T-cell (primary cell): ENCODE data around the gene INPP5A. TPM values are rescaled to one million over a fixed set of nuclear protein-coding genes. Genes with fewer than 3 reads are reported as not detected.
A peak's percentile ranks its signal among the peaks of the same experiment; 100 is the strongest.

Source experiments
- ATAC-seq, 4 experiments: fragments of 200-7000 bp in 3 of 4; fragments of 150-1000 bp in 1 of 4; cut with Tn5 transposase; replicated peaks in 1 of 4; 1 replicate in 3 of 4; 2 replicates in 1 of 4; pipeline ENCODE4 v1.10.0; 2021; ENCODE audit warnings: moderate library complexity in 3 of 4, mild to moderate bottlenecking in 2 of 4, moderate number of reproducible peaks in 1 of 4
- CTCF ChIA-PET, 2 donors: fragments of 300-600 bp; sonication (Branson Sonifier 250); formaldehyde crosslinking; loops; one replicate each; lab custom pipeline; 2022; ENCODE audit warnings: antibody characterized with exemption in 2 of 2; lab: Charles Lee
- POLR2A ChIA-PET, 2 donors: fragments of 300-600 bp; sonication (Branson Sonifier 250); formaldehyde crosslinking; loops; one replicate each; lab custom pipeline; 2022; ENCODE audit warnings: antibody characterized with exemption in 2 of 2; lab: Charles Lee
- DNase-seq, 35 experiments: peaks; one replicate each; pipeline versions ENCODE4 v3.0.0 to v3.0.0-alpha.2; 2013 to 2023
- H3K27ac ChIP-seq: one replicate; pipeline ENCODE4 v1.5.1; 2013; ENCODE audit warnings: low read length
- H3K27me3 ChIP-seq, 2 experiments: replicated peaks in 1 of 2; 1 replicate in 1 of 2; 2 replicates in 1 of 2; pipeline versions ENCODE4 v1.6.1 to v1.7.0; 2013; ENCODE audit warnings: low read length in 1 of 2, mixed read lengths in 1 of 2; ENCODE audit not compliant: control insufficient read depth in 2 of 2, insufficient read depth in 2 of 2; ENCODE audit errors: extremely low read depth in 1 of 2
- H3K36me3 ChIP-seq, 2 donors: 1 replicate in 1 of 2; 2 replicates in 1 of 2; pipeline versions ENCODE4 v1.6.1 to v1.7.0; 2013; ENCODE audit warnings: low read length in 1 of 2; ENCODE audit not compliant: control insufficient read depth in 2 of 2, insufficient read depth in 1 of 2; ENCODE audit errors: extremely low read depth in 1 of 2
- H3K4me1 ChIP-seq, 2 experiments: 1 replicate in 1 of 2; 2 replicates in 1 of 2; pipeline versions ENCODE4 v1.6.1 to v1.7.0; 2013; ENCODE audit warnings: low read length in 2 of 2, mixed read lengths in 1 of 2; ENCODE audit not compliant: insufficient read depth in 2 of 2, control insufficient read depth in 1 of 2; ENCODE audit errors: extremely low read depth in 1 of 2
- H3K4me3 ChIP-seq, 2 donors: 1 replicate in 1 of 2; 2 replicates in 1 of 2; pipeline versions ENCODE4 v1.5.1 to v1.7.0; 2013; ENCODE audit warnings: mild to moderate bottlenecking in 2 of 2, low read length in 1 of 2, moderate library complexity in 1 of 2; ENCODE audit not compliant: control insufficient read depth in 1 of 2; ENCODE audit errors: extremely low read depth in 1 of 2
- H3K9me3 ChIP-seq: 2 replicates; pipeline ENCODE4 v1.7.0; 2013
- H3K27ac Mint-ChIP-seq, 2 donors: one replicate each; pipeline ENCODE4 v1.8.0; 2020 to 2021; ENCODE audit warnings: mild to moderate bottlenecking in 2 of 2, mixed read lengths in 2 of 2
- H3K27me3 Mint-ChIP-seq, 2 donors: one replicate each; pipeline ENCODE4 v1.8.0; 2021 to 2022; ENCODE audit warnings: mixed read lengths in 2 of 2
- H3K36me3 Mint-ChIP-seq: one replicate; pipeline ENCODE4 v1.8.0; 2021; ENCODE audit warnings: mixed read lengths
- H3K4me1 Mint-ChIP-seq, 3 donors: one replicate each; pipeline ENCODE4 v1.8.0; 2020 to 2022; ENCODE audit warnings: mixed read lengths in 3 of 3, mild to moderate bottlenecking in 1 of 3
- H3K4me3 Mint-ChIP-seq, 3 donors: one replicate each; pipeline ENCODE4 v1.8.0; 2020 to 2022; ENCODE audit warnings: mild to moderate bottlenecking in 3 of 3, mixed read lengths in 3 of 3, moderate library complexity in 3 of 3
- H3K9me3 Mint-ChIP-seq, 3 donors: one replicate each; pipeline ENCODE4 v1.8.0; 2020 to 2022; ENCODE audit warnings: mixed read lengths in 3 of 3
- WGBS: methylation state at CpG from one replicate; pipeline ENCODE4 v1.1.5; 2013; ENCODE audit warnings: missing lambda C conversion rate; ENCODE audit not compliant: insufficient coverage; 5-methylcytosine and 5-hydroxymethylcytosine counted together
- total RNA-seq, 35 experiments: library from RNA in 6 of 35; stranded (reverse) in 6 of 35; fragments of 120-200 nt in 1 of 35; gene quantifications; one replicate each; pipeline versions ENCODE4 v1.2.1 to v1.2.4 and lab custom pipeline; 2013 to 2026

INPP5A gene
- total RNA-seq, 5 donors from 2014 or later (not counting 1 experiment from before 2014, with no cell fraction given), result 20.9 to 23.1 (median 22.9) TPM

DNA sequence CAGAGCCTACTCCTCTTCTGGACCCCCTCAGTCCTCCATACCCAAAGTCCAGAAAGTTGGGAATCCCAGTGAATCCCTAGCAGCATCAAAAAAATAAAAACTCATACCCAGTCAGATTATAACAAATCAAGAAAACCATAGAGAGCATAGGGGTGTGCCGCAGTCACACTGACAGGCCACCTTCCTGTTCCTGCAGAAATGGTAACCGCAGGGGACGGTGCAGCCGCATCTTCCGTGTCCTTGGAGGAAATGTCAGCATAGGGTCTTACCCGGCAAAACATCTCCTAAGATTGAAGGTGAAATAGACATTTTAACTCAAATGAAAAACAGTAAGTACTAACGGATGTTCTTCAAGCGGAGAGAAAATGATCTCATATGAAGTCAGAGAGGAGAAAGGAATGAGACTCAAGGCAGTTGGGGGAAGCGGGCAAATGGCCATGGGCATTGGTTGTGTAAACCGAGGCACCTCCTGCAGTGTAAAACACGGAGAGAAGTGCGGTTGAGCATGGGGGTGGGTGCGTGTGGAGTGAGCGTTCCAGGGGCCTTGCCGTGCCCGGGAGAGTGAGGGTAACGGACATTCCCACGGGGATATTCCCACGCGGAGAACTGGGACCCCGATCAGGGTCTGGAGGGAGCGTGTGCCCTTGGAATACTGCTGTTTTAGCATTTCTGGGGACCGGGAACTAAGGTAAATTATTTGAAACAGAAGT, 137.6 kb downstream of the INPP5A start:
- Histone ChIP-seq H3K4me1 (no peaks in the 10 kb centered on the region), H3K9me3 (no peaks in the 10 kb centered on the region), H3K36me3 (peaks cover 0 to 5% of the 10 kb centered on the region in 2 donors), H3K27me3 (no peaks in the 10 kb centered on the region), H3K27ac (no peak overlapping the region), H3K4me3 (no peak overlapping the region)
- no peak for DNase-seq
- Mint-ChIP-seq H3K27ac (no peak overlapping the region), H3K4me1 (peaks cover 1 to 13% (median 4%) of the 10 kb centered on the region in 3 donors), H3K4me3 (no peak overlapping the region), H3K9me3 (no peaks in the 10 kb centered on the region), H3K36me3 (peaks cover 15% of the 10 kb centered on the region), H3K27me3 (no peaks in the 10 kb centered on the region)
- ChIA-PET POLR2A (no interaction called here), CTCF (no interaction called here)
- 97% methylated on average over 18 of the region's 23 CpGs for WGBS
- no peak for ATAC-seq

DNA sequence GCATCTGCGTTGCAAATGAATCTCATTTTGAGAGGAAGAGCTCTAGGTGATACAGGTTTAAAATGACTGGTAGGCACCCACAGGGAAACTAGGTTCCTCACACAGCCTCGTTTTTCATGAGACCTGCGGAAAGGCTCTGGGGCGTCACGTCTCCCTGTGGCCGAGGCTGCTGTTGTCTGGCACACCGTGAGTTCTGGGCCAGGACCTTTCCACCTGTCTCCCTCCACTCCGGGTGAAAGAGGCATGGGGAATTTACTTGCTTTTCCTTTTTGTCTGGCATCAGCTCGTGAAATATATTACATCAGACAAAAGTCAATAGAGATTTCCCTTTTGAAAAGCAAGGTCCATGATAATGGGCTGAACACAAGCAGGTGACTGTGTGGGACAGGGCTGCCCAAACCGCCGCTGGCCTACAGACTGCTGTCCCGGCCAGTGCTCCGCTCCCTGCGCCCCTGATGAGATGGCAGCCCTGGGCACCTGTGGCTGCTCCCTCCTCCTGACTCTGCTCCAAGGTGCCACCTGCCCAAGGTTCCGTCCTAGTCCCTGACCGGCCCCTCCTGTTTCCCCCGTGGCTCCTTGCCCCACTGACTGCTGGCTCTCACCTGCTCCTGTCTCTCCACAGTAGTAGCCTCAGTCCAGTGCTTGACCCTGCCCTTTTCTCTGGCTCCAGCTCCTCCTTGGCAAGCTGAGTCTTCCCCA, 138.8 kb downstream of the INPP5A start:
- WGBS, result 95% methylated on average over 10 of the region's 17 CpGs

DNA sequence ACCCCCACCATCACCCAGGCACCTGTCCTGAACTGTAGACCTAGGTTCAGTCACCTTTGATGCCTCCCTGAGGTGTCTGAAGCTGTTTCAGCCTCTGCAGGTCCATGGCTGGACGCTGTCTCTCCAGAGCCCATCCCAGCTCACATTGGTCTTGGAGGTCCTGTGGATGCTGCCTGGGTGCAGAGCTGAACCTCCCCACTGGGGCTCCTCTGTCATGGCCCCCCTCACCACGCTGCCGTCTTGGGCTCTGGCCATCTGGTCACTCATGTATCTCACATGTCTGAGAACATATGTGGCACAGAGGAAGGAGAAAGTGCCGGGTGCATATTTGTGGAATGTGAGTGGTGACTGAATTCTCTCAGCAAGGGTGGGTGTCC, 139.5 kb downstream of the INPP5A start:
- Histone ChIP-seq H3K27ac (no peak overlapping the region), H3K4me1 (no peaks in the 10 kb centered on the region), H3K27me3 (no peaks in the 10 kb centered on the region), H3K9me3 (no peaks in the 10 kb centered on the region), H3K4me3 (no peak overlapping the region), H3K36me3 (peaks cover 0 to 5% of the 10 kb centered on the region in 2 donors)
- ATAC-seq (no peak), DNase-seq (no peak)
- no peak overlapping the region for H3K27ac Mint-ChIP-seq
- no peaks in the 10 kb centered on the region for H3K9me3 Mint-ChIP-seq
- POLR2A ChIA-PET, result no interaction called here
- H3K4me1 Mint-ChIP-seq, result peaks cover 5 to 23% (median 9%) of the 10 kb centered on the region in 3 donors
- CTCF ChIA-PET, result no interaction called here
- no peak overlapping the region for H3K4me3 Mint-ChIP-seq
- H3K27me3 Mint-ChIP-seq, result no peaks in the 10 kb centered on the region
- H3K36me3 Mint-ChIP-seq, result peaks cover 13% of the 10 kb centered on the region
- WGBS, result 93% methylated on average over 2 of the region's 4 CpGs

More for the DNA sequence above, 138.8 kb downstream of the INPP5A start:
- no peaks in the 10 kb centered on the region for H3K27me3 ChIP-seq
- H3K4me3 Mint-ChIP-seq, result no peak overlapping the region
- DNase-seq (no peak), ATAC-seq (no peak)
- ChIA-PET CTCF (no interaction called here), POLR2A (no interaction called here)
- H3K9me3 Mint-ChIP-seq, result no peaks in the 10 kb centered on the region
- no peak overlapping the region for H3K4me3 ChIP-seq
- peaks cover 0 to 5% of the 10 kb centered on the region in 2 donors for H3K36me3 ChIP-seq
- no peaks in the 10 kb centered on the region for H3K4me1 ChIP-seq
- peaks cover 3 to 15% (median 6%) of the 10 kb centered on the region in 3 donors for H3K4me1 Mint-ChIP-seq
- no peak overlapping the region for H3K27ac ChIP-seq
- H3K36me3 Mint-ChIP-seq, result peaks cover 14% of the 10 kb centered on the region
- H3K27ac Mint-ChIP-seq, result no peak overlapping the region
- H3K9me3 ChIP-seq, result no peaks in the 10 kb centered on the region
- no peaks in the 10 kb centered on the region for H3K27me3 Mint-ChIP-seq

DNA sequence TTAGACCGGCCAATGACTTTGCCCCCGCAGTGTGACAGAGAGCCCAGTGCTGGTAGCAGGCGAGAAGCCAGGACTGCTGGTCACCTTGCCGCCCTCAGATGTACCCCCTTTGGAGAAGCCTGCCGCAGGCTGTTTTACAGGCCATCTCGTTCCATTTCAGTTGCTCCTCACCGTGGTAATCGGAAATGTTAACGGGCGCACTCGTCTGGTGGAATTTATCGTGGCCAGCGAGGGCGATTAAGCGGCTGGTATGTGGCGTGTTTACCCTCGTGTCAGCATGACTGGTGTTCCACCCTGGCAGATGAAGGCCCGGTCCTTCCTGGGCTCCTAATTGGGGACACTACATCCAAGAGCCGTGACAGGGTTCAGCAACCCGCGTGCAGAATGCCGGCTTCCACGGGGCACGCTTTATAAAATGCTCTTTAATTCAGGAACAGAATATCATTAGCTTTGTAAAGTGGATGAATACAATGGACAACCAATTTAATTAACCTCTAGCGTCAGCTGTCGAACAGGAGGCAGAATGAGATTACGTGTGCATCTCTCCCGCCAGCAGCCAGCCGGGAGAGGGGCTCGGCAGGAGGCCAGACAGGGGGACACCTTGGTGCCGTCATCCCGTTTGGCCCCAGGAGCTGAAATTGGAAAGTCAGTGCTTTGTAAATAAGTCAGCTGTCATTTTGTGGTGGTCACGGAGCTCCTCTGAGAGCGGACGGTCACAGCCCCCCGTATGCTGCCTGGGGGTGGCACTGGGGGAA, 140.1 kb downstream of the INPP5A start:
- ChIA-PET POLR2A (no interaction called here), CTCF (no interaction called here)
- 97% methylated on average over 24 of the region's 36 CpGs for WGBS
- Mint-ChIP-seq H3K9me3 (no peaks in the 10 kb centered on the region), H3K36me3 (peaks cover 10% of the 10 kb centered on the region), H3K27ac (no peak overlapping the region), H3K27me3 (no peaks in the 10 kb centered on the region), H3K4me1 (peaks cover 5 to 26% (median 9%) of the 10 kb centered on the region in 3 donors), H3K4me3 (no peak overlapping the region)
- ATAC-seq, result no peak
- Histone ChIP-seq H3K9me3 (no peaks in the 10 kb centered on the region), H3K4me3 (no peak overlapping the region), H3K36me3 (peaks cover 0 to 5% of the 10 kb centered on the region in 2 donors), H3K27ac (no peak overlapping the region), H3K4me1 (no peaks in the 10 kb centered on the region), H3K27me3 (no peaks in the 10 kb centered on the region)
- peak in 1 of 35 experiments; percentile 9 for DNase-seq

DNA sequence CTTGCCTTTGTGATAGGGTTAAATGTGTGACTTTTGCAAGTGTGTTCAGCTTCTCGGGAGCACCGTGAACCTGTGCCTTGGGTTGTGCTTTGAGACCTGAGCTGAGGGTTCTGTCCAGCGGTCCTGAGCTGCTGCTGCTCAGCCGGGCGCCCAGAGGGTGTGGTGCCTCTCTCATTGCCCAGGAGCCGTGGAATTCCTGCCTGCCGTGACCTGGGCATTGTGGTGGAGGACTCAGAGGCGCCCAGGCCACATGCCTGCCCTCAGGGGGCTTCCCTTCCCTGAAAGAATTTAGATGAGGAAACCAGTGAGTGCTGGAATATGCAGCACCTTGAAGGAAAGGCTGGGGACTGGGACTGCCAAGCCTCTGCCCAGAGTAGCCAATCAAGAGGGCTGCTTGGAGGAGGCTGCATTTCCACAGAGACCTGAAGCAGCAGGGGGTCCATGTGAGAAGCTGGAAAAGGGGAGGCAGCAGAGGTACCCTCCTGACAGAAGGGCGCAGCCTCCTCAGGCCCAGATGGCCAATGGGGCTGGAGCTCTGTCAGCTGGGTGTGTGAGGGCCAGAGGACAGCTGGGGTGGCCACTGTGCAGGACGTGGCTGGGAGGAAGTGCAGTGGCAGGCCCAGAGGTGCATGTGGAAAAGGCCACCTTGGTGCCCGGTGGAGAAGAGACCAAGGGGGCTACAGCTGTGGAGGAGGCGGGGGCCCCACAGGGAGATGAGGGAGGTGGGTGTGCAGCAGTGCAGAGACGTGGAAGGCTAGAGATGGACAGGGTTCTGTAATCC, 141.0 kb downstream of the INPP5A start:
- peaks cover 10 to 31% (median 14%) of the 10 kb centered on the region in 3 donors for H3K4me1 Mint-ChIP-seq
- no peaks in the 10 kb centered on the region for H3K4me1 ChIP-seq
- H3K36me3 Mint-ChIP-seq, result peaks cover 6% of the 10 kb centered on the region
- H3K9me3 ChIP-seq, result no peaks in the 10 kb centered on the region
- CTCF ChIA-PET, result no interaction called here
- no peak overlapping the region for H3K27ac Mint-ChIP-seq
- H3K27me3 Mint-ChIP-seq, result no peaks in the 10 kb centered on the region
- no peaks in the 10 kb centered on the region for H3K9me3 Mint-ChIP-seq
- H3K36me3 ChIP-seq, result peaks cover 0 to 2% of the 10 kb centered on the region in 2 donors
- peak in 1 of 35 experiments; percentile 3 for DNase-seq
- H3K27me3 ChIP-seq, result no peaks in the 10 kb centered on the region
- POLR2A ChIA-PET, result no interaction called here
- no peak overlapping the region for H3K4me3 ChIP-seq
- no peak for ATAC-seq
- WGBS, result 92% methylated on average over 11 of the region's 13 CpGs
- H3K27ac ChIP-seq, result no peak overlapping the region
- no peak overlapping the region for H3K4me3 Mint-ChIP-seq

DNA sequence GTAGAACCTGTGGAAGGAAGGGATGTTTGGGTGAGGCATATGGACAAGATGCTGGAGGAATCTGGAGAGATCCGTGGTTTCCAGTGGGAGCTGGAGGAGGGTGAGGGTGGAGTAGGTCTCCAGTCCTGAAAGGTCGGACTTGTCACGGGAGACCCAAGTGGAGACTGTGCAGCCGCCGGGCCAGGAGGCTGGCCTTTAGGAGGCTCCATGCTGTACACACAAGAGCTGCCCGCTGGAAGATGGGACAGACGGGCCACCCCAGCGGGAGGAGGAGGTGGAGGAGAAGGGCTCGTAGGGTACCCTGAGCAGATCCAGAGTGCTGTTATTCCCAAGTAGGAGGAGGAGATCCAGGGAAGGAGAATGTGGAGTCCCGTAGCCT, 141.6 kb downstream of the INPP5A start:
- Histone ChIP-seq H3K4me1 (peaks cover 2 to 4% of the 10 kb centered on the region in 2 experiments), H3K27me3 (no peaks in the 10 kb centered on the region), H3K9me3 (no peaks in the 10 kb centered on the region), H3K4me3 (no peak overlapping the region), H3K36me3 (peaks cover 0 to 2% of the 10 kb centered on the region in 2 donors), H3K27ac (no peak overlapping the region)
- Mint-ChIP-seq H3K27ac (no peak overlapping the region), H3K9me3 (no peaks in the 10 kb centered on the region), H3K36me3 (peaks cover 4% of the 10 kb centered on the region), H3K4me3 (no peak overlapping the region), H3K4me1 (peaks cover 12 to 36% (median 17%) of the 10 kb centered on the region in 3 donors), H3K27me3 (no peaks in the 10 kb centered on the region)
- CTCF ChIA-PET, result no interaction called here
- 96% methylated on average over 9 of the region's 10 CpGs for WGBS
- ATAC-seq (no peak), DNase-seq (no peak)
- POLR2A ChIA-PET, result no interaction called here
